Measurements from ENCODE around the gene SFMBT2.
"Not testable (repeated sequence)": the region's sequence is repeated elsewhere in the genome, so short reads cannot be mapped to it uniquely, and the experiment has no call there.

SFMBT2 gene

DNA sequence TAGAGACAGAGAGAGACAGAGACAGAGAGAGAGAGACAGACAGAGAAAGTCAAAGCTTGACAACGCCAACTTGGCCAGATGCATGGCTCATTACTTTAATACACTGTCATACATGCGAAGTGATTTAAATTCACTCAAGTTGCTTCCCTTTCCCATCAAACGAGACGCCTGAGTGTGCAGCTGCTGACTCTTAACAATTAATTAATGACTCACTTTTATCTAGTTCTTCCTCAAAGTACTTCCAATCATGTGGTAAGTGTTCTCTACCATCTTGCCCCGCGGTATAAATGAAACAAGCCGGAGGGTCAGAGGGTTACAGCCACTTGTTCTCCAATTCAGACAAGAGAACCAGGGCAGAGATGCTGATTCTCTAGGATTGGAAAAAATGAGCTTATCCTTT, 90.8 kb downstream of the SFMBT2 start:
- no peak for DNase-seq (ENCODE audit: low read depth)

DNA sequence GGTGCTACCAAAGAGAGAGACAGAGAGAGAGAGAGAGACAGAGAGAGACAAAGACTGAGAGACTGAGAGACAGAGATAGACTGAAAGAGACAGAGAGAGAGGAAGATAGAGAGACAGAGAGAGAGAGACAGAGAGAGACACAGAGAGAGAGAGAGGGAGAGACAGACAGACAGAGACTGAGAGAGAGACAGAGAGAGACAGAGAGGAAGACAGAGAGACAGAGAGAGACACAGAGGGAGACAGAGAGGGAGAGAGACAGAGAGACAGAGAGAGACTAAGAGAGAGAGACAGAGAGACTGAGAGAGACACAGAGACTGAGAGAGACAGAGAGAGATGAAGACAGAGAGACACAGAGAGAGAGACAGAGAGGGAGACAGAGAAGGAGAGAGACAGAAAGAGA, 91.2 kb downstream of the SFMBT2 start:
- no peak for DNase-seq (ENCODE audit: low read depth)

DNA sequence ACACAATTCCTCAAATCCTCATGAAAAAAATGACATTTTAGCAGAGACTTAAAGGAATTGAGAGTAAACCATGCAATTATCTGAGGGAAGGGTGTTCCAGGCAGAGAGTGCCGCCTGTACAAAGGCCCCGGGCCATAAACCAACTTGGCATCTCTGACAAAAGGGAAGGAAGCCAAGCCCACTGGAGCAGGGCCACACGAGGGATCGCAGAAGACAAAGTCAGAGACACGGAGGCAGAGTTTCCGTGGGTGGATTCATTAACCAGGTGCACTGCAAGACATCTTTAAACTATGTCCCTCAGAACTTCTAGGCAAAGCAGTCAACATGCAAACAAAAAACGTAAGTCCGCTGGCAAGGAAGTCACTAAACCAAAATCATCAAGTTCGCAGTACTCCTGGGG, 92.0 kb downstream of the SFMBT2 start:
- no peak for DNase-seq (ENCODE audit: low read depth)

- DNase-seq (ENCODE audit: low read depth) = no peak
Observed at GRCh38 chr10:7317786-7318446, 92.9 kb downstream of the SFMBT2 start.

- no peak for DNase-seq (ENCODE audit: low read depth)
Observed at GRCh38 chr10:7316839-7317238, 94.0 kb downstream of the SFMBT2 start.

GRCh38 chr10:7315906-7316305, 94.9 kb downstream of the SFMBT2 start:
- no peak for DNase-seq (ENCODE audit: low read depth)

- no peak for DNase-seq (ENCODE audit: low read depth)
Observed at GRCh38 chr10:7314170-7314569, 96.7 kb downstream of the SFMBT2 start.

GRCh38 chr10:7312488-7312857, 98.4 kb downstream of the SFMBT2 start:
- no peak for DNase-seq (ENCODE audit: low read depth)

- DNase-seq (ENCODE audit: low read depth) = not testable (repeated sequence)
Observed at GRCh38 chr10:7311850-7312487, 98.9 kb downstream of the SFMBT2 start.

DNA sequence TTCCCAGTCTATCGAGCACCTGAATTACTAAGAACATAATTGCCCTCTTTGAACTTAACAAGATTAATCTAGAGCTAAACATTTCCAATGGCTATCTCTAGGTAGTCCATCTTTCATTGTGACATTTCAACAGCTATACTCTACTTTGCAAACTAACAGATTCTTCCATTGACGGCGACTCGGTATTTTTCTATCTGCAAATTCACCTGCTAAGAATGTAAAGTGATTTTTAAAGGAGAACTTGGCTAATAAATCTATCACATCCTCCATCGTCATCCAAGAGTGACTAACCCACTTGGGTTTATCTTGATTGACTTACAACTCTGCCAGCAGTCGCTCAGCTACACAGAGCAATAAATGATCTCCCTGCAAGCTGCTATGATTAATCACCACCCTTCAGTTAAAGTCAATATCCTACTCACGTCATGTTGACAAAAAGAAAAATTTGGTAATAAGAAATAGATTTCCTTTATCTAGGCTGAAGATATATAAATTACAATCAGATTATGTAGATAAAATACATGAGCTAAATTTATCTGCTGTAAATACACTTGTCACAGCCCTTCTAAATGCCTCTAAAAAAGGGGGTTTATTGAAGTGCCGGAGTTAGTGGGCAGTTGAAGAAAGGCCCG, 99.5 kb downstream of the SFMBT2 start:
- DNase-seq (ENCODE audit: low read depth) = no peak

GRCh38 chr10:7310076-7310475, 100.8 kb downstream of the SFMBT2 start:
- DNase-seq (ENCODE audit: low read depth) = no peak

GRCh38 chr10:7308826-7309225, 102.0 kb downstream of the SFMBT2 start:
- no peak for DNase-seq (ENCODE audit: low read depth)

DNA sequence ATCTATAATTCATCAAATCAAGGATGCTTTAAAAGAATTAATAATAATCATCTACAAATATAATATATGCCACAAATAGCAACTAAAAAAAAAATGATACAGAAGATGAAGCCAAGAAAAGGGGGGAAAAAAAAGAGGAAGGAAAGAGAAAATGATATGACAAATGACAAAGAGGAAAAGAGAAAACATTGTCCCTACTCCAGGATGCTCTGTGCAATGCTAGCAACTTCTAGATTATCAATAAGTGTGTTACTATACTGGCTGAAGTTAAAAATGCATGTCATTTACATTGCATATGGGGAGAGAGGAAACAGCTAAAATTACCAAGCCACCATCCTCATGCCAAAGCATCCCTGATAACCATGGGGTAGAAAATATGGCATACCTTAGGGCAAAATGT, 104.2 kb downstream of the SFMBT2 start:
- DNase-seq (ENCODE audit: low read depth) = no peak

- no peak for DNase-seq (ENCODE audit: low read depth)
Observed at GRCh38 chr10:7306147-7306546, 104.7 kb downstream of the SFMBT2 start.

- no peak for DNase-seq (ENCODE audit: low read depth)
Observed at GRCh38 chr10:7305053-7305452, 105.8 kb downstream of the SFMBT2 start.

DNA sequence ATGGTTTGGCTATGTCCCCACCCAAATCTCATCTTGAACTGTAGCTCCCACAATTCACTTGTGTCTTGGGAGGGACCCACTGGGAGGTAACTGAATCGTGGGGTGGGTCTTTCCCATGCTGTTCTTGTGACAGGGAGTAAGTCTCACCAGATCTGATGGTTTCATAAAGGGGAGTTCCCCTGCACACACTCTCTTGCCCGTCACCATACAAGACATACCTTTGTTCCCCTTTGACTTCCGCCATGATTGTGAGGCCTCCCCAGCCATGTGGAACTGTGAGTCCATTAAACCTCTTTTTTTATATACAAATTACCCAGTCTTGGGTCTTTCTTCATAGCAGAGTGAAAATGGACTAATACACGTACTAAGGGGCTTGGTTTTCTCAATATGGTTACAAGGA, 106.7 kb downstream of the SFMBT2 start:
- no peak for DNase-seq (ENCODE audit: low read depth)

GRCh38 chr10:7302930-7303557, 107.8 kb downstream of the SFMBT2 start:
- DNase-seq (ENCODE audit: low read depth) = no peak

GRCh38 chr10:7302392-7302906, 108.4 kb downstream of the SFMBT2 start:
- no peak for DNase-seq (ENCODE audit: low read depth)

DNA sequence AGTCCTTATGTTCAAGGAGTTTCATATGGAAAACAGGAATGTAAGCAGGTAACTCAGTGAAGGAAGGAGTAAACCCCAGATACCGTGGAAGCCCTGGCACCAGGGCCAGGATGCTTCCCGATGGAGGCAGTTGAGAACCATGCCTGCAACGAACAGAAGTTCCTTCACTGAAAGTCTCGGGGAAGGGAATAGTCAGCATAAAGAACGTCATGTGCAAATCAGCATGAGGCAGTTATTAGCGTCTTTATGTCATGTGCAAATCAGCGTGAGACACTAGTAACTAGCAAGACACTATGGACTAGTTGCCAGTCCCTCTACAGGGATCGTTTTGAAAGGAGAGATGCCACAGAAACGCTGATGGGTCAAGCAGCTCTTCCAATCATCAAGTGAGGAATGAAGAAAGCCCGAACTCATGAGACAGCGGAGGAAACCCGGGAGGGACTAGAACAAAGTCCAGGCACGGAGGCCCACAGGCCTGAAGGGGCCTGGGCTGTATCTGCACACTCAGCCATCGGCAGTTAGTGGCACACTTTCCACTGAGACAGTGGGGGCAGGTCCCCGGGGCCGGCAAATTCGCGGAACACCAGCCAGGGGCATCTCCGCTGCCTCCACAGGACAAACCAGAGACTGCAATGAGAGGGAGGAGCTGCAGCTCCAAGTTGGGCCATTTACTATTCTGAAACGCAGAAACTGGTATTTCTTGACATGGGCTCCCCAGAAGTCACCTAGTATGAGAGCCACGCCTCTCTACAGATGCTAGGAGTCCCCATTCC, 109.6 kb downstream of the SFMBT2 start:
- no peak for DNase-seq (ENCODE audit: low read depth)

- no peak for DNase-seq (ENCODE audit: low read depth)
Observed at GRCh38 chr10:7300384-7300971, 110.4 kb downstream of the SFMBT2 start.

GRCh38 chr10:7299601-7300325, 111.1 kb downstream of the SFMBT2 start:
- DNase-seq (ENCODE audit: low read depth) = not testable (repeated sequence)
